Colonic mucosa (tissue), 4 donors: Measurements from ENCODE around the gene RUFY3. TPM values are rescaled to one million over a fixed set of nuclear protein-coding genes. Genes with fewer than 3 reads are reported as not detected.

ENCODE experiments used
- DNase-seq: peaks from one replicate; pipeline ENCODE4 v3.0.0-alpha.2; 2020
- H3K27ac ChIP-seq: fragments of 200-600 bp; one replicate; pipeline ENCODE4 v1.8.0; 2021
- H3K27me3 ChIP-seq: fragments of 200-600 bp; one replicate; pipeline ENCODE4 v1.8.0; 2021
- H3K36me3 ChIP-seq: fragments of 200-600 bp; one replicate; pipeline ENCODE4 v1.8.0; 2021
- H3K4me1 ChIP-seq: fragments of 200-600 bp; one replicate; pipeline ENCODE4 v1.8.0; 2021; ENCODE audit warnings: mild to moderate bottlenecking
- H3K4me3 ChIP-seq: fragments of 200-600 bp; one replicate; pipeline ENCODE4 v1.8.0; 2021
- H3K9ac ChIP-seq, 2 donors: one replicate each; pipeline ENCODE4 v1.7.0; 2013; ENCODE audit warnings: control low read depth in 2 of 2, low read depth in 2 of 2, low read length in 2 of 2
- H3K9me3 ChIP-seq: fragments of 200-600 bp; one replicate; pipeline ENCODE4 v1.8.0; 2021
- CTCF ChIP-seq: fragments of 200-600 bp; IDR thresholded peaks from one replicate; pipeline ENCODE4 v1.8.0; 2022; ENCODE audit warnings: antibody characterized with exemption, mild to moderate bottlenecking
- intact Hi-C: fragments of 100-400 bp; cut with DNase I; formaldehyde crosslinking; loops from one replicate; pipeline ENCODE4 v1.14.1; 2022
- total RNA-seq, 2 donors: library from RNA; stranded (reverse); fragmentation: NEBNext Ultra II Directional in 1 of 2; extraction: Animal tissue kit (Norgen Biotek cat#: 25700) in 1 of 2; gene quantifications; one replicate each; pipeline ENCODE4 v1.2.1, GENCODE V29; 2021
- donor health status: healthy.
- donor health status: DM: no; HTN: no; CAD: no.
- donor health status: DM: no; HTN: no; CAD: no.

RUFY3 gene
- total RNA-seq, 2 donors from 2014 or later: 28.8 to 29.4 TPM

- H3K27ac ChIP-seq: no peak overlapping the region
- intact Hi-C loops: no loop called here
These were observed 31.9 kb downstream of the RUFY3 start for GRCh38 chr4:70753630-70754029.

GRCh38 chr4:70754470-70754869, 32.7 kb downstream of the RUFY3 start:
- TF ChIP-seq CTCF: no peak

More at GRCh38 chr4:70753630-70754029, 31.9 kb downstream of the RUFY3 start:
- no peak overlapping the region for H3K9ac ChIP-seq
- no peak for TF ChIP-seq CTCF
- no peaks in the 10 kb centered on the region for H3K4me1 ChIP-seq
- H3K36me3 ChIP-seq: no peaks in the 10 kb centered on the region
- H3K4me3 ChIP-seq: no peak overlapping the region
- H3K9me3 ChIP-seq: no peaks in the 10 kb centered on the region
- no peak for DNase-seq
- no peaks in the 10 kb centered on the region for H3K27me3 ChIP-seq

GRCh38 chr4:70754990-70755688, 33.4 kb downstream of the RUFY3 start:
- DNase-seq: no peak
- Histone ChIP-seq H3K9me3 (no peaks in the 10 kb centered on the region), H3K9ac (no peak overlapping the region), H3K27ac (no peak overlapping the region), H3K27me3 (no peaks in the 10 kb centered on the region), H3K4me1 (no peaks in the 10 kb centered on the region), H3K4me3 (no peak overlapping the region), H3K36me3 (no peaks in the 10 kb centered on the region)
- TF ChIP-seq CTCF: no peak
- intact Hi-C loops: no loop called here

More at GRCh38 chr4:70754470-70754869, 32.7 kb downstream of the RUFY3 start:
- Histone ChIP-seq H3K36me3 (no peaks in the 10 kb centered on the region), H3K9me3 (no peaks in the 10 kb centered on the region), H3K4me1 (no peaks in the 10 kb centered on the region), H3K27me3 (no peaks in the 10 kb centered on the region), H3K9ac (no peak overlapping the region), H3K27ac (no peak overlapping the region), H3K4me3 (no peak overlapping the region)
- intact Hi-C loops: no loop called here
- DNase-seq: no peak

- Histone ChIP-seq H3K4me3 (no peak overlapping the region), H3K27me3 (no peaks in the 10 kb centered on the region), H3K9me3 (no peaks in the 10 kb centered on the region), H3K36me3 (no peaks in the 10 kb centered on the region), H3K4me1 (no peaks in the 10 kb centered on the region), H3K27ac (no peak overlapping the region), H3K9ac (no peak overlapping the region)
- no peak for TF ChIP-seq CTCF
- DNase-seq: no peak
- intact Hi-C loops: no loop called here
These were observed 37.4 kb downstream of the RUFY3 start for GRCh38 chr4:70759126-70759525.

- Histone ChIP-seq H3K27me3 (no peaks in the 10 kb centered on the region), H3K9me3 (no peaks in the 10 kb centered on the region), H3K4me1 (no peaks in the 10 kb centered on the region), H3K36me3 (no peaks in the 10 kb centered on the region), H3K4me3 (no peak overlapping the region), H3K9ac (no peak overlapping the region), H3K27ac (no peak overlapping the region)
- no peak for TF ChIP-seq CTCF
- DNase-seq: no peak
- intact Hi-C loops: no loop called here
These were observed 37.9 kb downstream of the RUFY3 start for GRCh38 chr4:70759627-70760026.
